ENCODE results near the gene MSH2. TPM values are rescaled to one million over a fixed set of nuclear protein-coding genes. Genes with fewer than 3 reads are reported as not detected.

MSH2 gene
- total RNA-seq, 2 donors from 2014 or later, result 4.3 to 8.9 TPM

DNA sequence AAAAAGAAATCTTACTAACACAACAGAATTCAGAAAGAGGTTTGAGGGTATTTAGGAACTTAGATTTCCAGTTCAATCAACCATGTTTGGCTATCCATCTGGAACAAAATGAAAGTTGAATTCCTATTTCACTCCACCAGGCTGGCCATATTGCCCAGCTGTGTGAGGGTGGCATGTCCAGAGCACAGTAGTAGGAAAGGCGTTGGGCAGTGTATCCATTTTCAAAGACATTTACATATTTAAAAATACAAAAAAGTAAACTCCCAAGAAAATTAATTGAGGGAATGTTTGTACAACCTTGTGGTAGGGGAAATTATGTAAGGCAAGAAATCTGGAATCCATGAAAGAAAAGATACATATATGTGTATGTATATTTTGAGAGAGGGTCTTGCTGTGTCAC, 21.5 kb upstream of the MSH2 start:
- TF ChIP-seq, protein P1, sequence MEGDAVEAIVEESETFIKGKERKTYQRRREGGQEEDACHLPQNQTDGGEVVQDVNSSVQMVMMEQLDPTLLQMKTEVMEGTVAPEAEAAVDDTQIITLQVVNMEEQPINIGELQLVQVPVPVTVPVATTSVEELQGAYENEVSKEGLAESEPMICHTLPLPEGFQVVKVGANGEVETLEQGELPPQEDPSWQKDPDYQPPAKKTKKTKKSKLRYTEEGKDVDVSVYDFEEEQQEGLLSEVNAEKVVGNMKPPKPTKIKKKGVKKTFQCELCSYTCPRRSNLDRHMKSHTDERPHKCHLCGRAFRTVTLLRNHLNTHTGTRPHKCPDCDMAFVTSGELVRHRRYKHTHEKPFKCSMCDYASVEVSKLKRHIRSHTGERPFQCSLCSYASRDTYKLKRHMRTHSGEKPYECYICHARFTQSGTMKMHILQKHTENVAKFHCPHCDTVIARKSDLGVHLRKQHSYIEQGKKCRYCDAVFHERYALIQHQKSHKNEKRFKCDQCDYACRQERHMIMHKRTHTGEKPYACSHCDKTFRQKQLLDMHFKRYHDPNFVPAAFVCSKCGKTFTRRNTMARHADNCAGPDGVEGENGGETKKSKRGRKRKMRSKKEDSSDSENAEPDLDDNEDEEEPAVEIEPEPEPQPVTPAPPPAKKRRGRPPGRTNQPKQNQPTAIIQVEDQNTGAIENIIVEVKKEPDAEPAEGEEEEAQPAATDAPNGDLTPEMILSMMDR (IDR thresholded peaks at IDR 0.05), result no peak
- Histone ChIP-seq H3K4me1 (no peaks in the 10 kb centered on the region), H3K9me3 (no peaks in the 10 kb centered on the region), H3K4me3 (no peak overlapping the region), H3K27ac (no peak overlapping the region), H3K36me3 (no peaks in the 10 kb centered on the region), H3K27me3 (no peaks in the 10 kb centered on the region)
- DNase-seq (ENCODE audit: low spot score), result no peak

DNA sequence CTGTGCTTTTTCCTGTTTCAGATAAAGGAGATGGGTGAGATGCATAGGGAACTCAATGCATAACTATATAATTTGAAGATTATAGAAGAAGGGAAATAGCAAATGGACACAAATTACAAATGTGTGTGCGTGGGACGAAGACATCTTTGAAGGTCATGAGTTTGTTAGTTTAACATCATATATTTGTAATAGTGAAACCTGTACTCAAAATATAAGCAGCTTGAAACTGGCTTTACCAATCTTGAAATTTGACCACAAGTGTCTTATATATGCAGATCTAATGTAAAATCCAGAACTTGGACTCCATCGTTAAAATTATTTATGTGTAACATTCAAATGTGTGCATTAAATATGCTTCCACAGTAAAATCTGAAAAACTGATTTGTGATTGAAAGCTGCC, 16.4 kb upstream of the MSH2 start:
- TF ChIP-seq, protein P1 (IDR thresholded peaks at IDR 0.05), result no peak
- Histone ChIP-seq H3K9me3 (no peaks in the 10 kb centered on the region), H3K4me3 (no peak overlapping the region), H3K36me3 (no peaks in the 10 kb centered on the region), H3K4me1 (no peaks in the 10 kb centered on the region), H3K27ac (no peak overlapping the region), H3K27me3 (no peaks in the 10 kb centered on the region)
- no peak for DNase-seq (ENCODE audit: low spot score)

DNA sequence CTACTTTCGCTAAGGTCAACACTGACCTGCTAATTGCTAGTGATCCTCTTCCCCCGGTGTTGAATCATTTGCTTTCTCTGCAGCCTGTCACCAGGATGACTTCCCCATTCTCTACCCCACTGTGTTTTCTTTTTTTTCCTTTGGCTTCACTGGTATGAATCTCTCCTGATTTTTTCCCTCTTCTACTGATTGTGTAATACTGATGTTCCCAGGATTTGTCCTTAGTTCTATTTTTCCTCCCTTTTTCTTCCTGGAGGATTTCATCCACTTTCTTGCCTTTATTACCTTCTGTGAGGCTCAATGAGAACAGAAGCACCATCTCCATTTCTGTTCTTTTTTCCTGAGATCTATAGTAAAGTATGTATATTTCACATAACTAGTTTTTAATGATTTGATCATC, 14.1 kb upstream of the MSH2 start:
- Histone ChIP-seq H3K27ac (no peak overlapping the region), H3K36me3 (no peaks in the 10 kb centered on the region), H3K4me1 (no peaks in the 10 kb centered on the region), H3K27me3 (no peaks in the 10 kb centered on the region), H3K9me3 (no peaks in the 10 kb centered on the region), H3K4me3 (no peak overlapping the region)
- TF ChIP-seq, protein P1 (IDR thresholded peaks at IDR 0.05), result no peak
- DNase-seq (ENCODE audit: low spot score), result no peak

DNA sequence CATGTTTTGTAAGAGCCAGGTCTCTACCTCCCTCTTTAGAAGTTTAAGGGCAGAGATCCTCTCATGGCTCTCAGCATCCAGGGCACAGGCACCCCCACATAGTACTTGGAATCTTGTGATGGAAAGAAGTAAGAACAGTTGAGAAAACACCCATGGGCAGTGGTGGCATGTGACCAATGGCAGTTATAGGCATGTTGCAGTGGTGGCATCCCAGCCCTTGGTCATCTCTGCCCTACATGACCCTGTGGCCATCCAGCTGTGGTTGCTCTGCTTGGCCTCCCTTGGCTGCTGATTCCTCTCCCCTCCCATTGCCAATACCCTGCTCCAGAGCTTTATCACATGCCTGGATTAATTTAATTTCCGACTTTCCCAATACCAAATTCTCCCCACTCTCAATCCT, 13.3 kb upstream of the MSH2 start:
- no peak overlapping the region for H3K27ac ChIP-seq
- H3K9me3 ChIP-seq, result no peaks in the 10 kb centered on the region
- H3K36me3 ChIP-seq, result no peaks in the 10 kb centered on the region
- DNase-seq (ENCODE audit: low spot score), result no peak
- no peak overlapping the region for H3K4me3 ChIP-seq
- H3K4me1 ChIP-seq, result no peaks in the 10 kb centered on the region
- TF ChIP-seq, protein P1 (IDR thresholded peaks at IDR 0.05), result no peak
- no peaks in the 10 kb centered on the region for H3K27me3 ChIP-seq

DNA sequence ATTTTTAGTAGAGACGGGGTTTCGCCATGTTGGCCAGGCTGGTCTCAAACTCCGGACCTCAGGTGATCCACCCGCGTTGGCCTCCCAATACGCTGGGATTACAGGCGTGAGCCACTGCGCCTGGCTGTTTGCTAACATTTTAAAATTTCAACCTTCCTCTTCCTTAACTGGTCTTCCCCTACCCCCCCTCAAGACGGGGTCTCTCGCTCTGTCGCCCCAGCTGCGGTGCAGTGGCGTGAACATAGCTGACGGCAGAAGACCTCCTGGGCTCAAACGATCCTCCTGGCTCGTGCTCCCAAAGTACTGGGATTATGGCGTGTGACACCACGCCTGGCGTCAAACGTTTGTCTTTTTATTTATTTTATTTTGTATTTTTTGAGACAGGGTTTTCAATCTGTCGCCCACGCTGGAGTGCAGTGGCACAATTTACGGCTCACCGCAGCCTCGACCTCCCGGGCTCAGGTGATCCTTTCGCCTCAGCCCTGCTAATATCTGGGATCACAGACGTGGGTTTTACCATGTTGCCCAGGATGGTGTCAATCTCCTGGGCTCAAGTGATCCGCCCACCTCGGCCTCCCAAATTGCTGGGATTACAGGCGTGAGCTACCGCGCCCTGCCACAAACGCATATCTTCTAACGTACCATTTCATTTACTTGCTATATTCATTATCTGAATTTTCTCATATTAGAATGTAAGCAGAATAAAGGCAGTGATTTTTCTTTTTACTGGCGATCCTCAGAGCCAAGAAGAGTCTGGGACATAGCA, 984 bp upstream of the MSH2 start:
- Histone ChIP-seq H3K9me3 (no peaks in the 10 kb centered on the region), H3K27me3 (no peaks in the 10 kb centered on the region), H3K4me3 (peak overlapping the region; percentile 85 to 91), H3K36me3 (no peaks in the 10 kb centered on the region), H3K27ac (peak overlapping the region in 1 of 2 donors; percentile 54), H3K4me1 (peaks cover 0 to 18% of the 10 kb centered on the region in 2 donors)
- TF ChIP-seq, protein P1 (IDR thresholded peaks at IDR 0.05), result no peak
- no peak for DNase-seq (ENCODE audit: low spot score)

DNA sequence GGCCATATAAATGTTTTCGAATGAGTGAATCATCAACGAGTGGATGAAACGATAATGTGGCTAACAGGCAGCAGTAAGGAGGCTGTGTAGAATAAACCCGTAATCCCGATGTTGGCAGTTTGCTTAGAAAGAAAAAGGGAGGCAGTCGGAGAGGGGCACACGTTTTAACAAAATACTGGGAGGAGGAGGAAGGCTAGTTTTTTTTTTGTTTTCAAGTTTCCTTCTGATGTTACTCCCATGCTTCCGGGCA, 476 bp upstream of the MSH2 start:
- peak overlapping the region; percentile 33 to 54 for H3K27ac ChIP-seq
- H3K9me3 ChIP-seq, result no peaks in the 10 kb centered on the region
- TF ChIP-seq, protein P1 (IDR thresholded peaks at IDR 0.05), result no peak
- DNase-seq (ENCODE audit: low spot score), result no peak
- peaks cover 0 to 18% of the 10 kb centered on the region in 2 donors for H3K4me1 ChIP-seq
- H3K27me3 ChIP-seq, result no peaks in the 10 kb centered on the region
- peak overlapping the region; percentile 85 to 91 for H3K4me3 ChIP-seq
- H3K36me3 ChIP-seq, result no peaks in the 10 kb centered on the region

Data from right atrium auricular region (tissue), 2 donors.